GM23338 (cell line): ENCODE measurements around the gene SLC27A4. TPM values are rescaled to one million over a fixed set of nuclear protein-coding genes. Genes with fewer than 3 reads are reported as not detected.

Source experiments
- ATAC-seq: fragments of 200-7000 bp; cut with Tn5 transposase; 3 replicates; pipeline ENCODE4 v1.9.1; 2020
- DNase-seq: peaks from one replicate; pipeline ENCODE4 v3.0.0-alpha.2; 2015; ENCODE audit warnings: low spot score
- H2AFZ ChIP-seq: fragments of 200-600 bp; sonication (generic); 2 replicates; pipeline ENCODE4 v1.8.0; 2016; ENCODE audit warnings: antibody characterized with exemption, mild to moderate bottlenecking, moderate library complexity
- H3F3A ChIP-seq: fragments of 200-600 bp; sonication (generic); replicated peaks from 2 replicates; pipeline ENCODE4 v1.8.0; 2017; ENCODE audit warnings: antibody characterized with exemption, mixed run types, low read depth
- H3K27ac ChIP-seq: fragments of 200-600 bp; sonication (generic); 2 replicates; pipeline ENCODE4 v1.6.1; 2016; ENCODE audit warnings: low read depth
- H3K27me3 ChIP-seq: fragments of 200-600 bp; sonication (generic); 2 replicates; pipeline ENCODE4 v1.8.0; 2016; ENCODE audit warnings: mild to moderate bottlenecking, mixed run types, moderate library complexity; ENCODE audit not compliant: insufficient read depth
- H3K36me3 ChIP-seq: fragments of 200-600 bp; sonication (generic); 2 replicates; pipeline ENCODE4 v1.8.0; 2016; ENCODE audit warnings: mild to moderate bottlenecking; ENCODE audit not compliant: insufficient read depth
- H3K4me1 ChIP-seq: fragments of 200-600 bp; sonication (generic); 2 replicates; pipeline ENCODE4 v1.8.0; 2016; ENCODE audit warnings: mild to moderate bottlenecking, moderate library complexity; ENCODE audit not compliant: insufficient read depth
- H3K4me2 ChIP-seq: fragments of 200-600 bp; sonication (generic); 2 replicates; pipeline ENCODE4 v1.7.1; 2017; ENCODE audit warnings: mixed run types
- H3K4me3 ChIP-seq: fragments of 200-600 bp; sonication (generic); 2 replicates; pipeline ENCODE4 v1.6.1; 2016; ENCODE audit warnings: mixed run types
- H3K79me2 ChIP-seq: fragments of 200-600 bp; sonication (generic); replicated peaks from 2 replicates; pipeline ENCODE4 v1.8.0; 2017; ENCODE audit warnings: mild to moderate bottlenecking; ENCODE audit not compliant: insufficient read depth
- H3K9me2 ChIP-seq: fragments of 200-600 bp; sonication (generic); 2 replicates; pipeline ENCODE4 v1.8.0; 2017; ENCODE audit not compliant: insufficient read depth
- H4K20me1 ChIP-seq: fragments of 200-600 bp; sonication (generic); replicated peaks from 2 replicates; pipeline ENCODE4 v1.8.0; 2017; ENCODE audit warnings: mild to moderate bottlenecking; ENCODE audit not compliant: insufficient read depth
- H3K27ac Mint-ChIP-seq: 2 replicates; pipeline ENCODE4 v1.8.0; 2020; ENCODE audit warnings: inconsistent platforms, mild to moderate bottlenecking, moderate library complexity, mixed read lengths
- H3K27me3 Mint-ChIP-seq: 3 replicates; pipeline ENCODE4 v1.8.0; 2022; ENCODE audit warnings: low read depth, mild to moderate bottlenecking, moderate library complexity, mixed read lengths, inconsistent platforms; ENCODE audit not compliant: insufficient read depth, poor library complexity
- H3K36me3 Mint-ChIP-seq: 3 replicates; pipeline ENCODE4 v1.8.0; 2021; ENCODE audit warnings: low read depth, mild to moderate bottlenecking, inconsistent platforms, moderate library complexity, mixed read lengths
- H3K4me1 Mint-ChIP-seq: 3 replicates; pipeline ENCODE4 v1.8.0; 2020; ENCODE audit warnings: mild to moderate bottlenecking, inconsistent platforms, mixed read lengths
- H3K4me3 Mint-ChIP-seq: 3 replicates; pipeline ENCODE4 v1.8.0; 2021; ENCODE audit warnings: moderate library complexity, mild to moderate bottlenecking, inconsistent platforms, mixed read lengths
- H3K9me3 Mint-ChIP-seq: 3 replicates; pipeline ENCODE4 v1.8.0; 2020; ENCODE audit warnings: moderate library complexity, mild to moderate bottlenecking, inconsistent platforms, mixed read lengths
- CREB1 ChIP-seq: fragments of 250-450 bp; sonication (Bioruptor Pico); IDR thresholded peaks from 2 replicates; pipeline ENCODE4 v1.5.0; 2020; ENCODE audit warnings: low read depth, mild to moderate bottlenecking, moderate library complexity
- EZH2 ChIP-seq: fragments of 200-600 bp; sonication (generic); IDR thresholded peaks from one replicate; pipeline ENCODE4 v1.8.0; 2017; ENCODE audit warnings: antibody characterized with exemption, mild to moderate bottlenecking, low read depth; ENCODE audit not compliant: unreplicated experiment
- JUNB ChIP-seq: IDR thresholded peaks from one replicate; pipeline ENCODE4 v1.6.1; 2016; ENCODE audit warnings: antibody characterized with exemption; ENCODE audit not compliant: unreplicated experiment
- NANOG ChIP-seq: IDR thresholded peaks from 2 replicates; pipeline ENCODE4 v1.6.1; 2016; ENCODE audit warnings: antibody characterized with exemption, borderline replicate concordance
- POLR2AphosphoS5 ChIP-seq: IDR thresholded peaks from 2 replicates; pipeline ENCODE4 v1.6.1; 2016; ENCODE audit warnings: antibody characterized with exemption, low read depth
- REST ChIP-seq: IDR thresholded peaks from one replicate; pipeline ENCODE4 v1.6.1; 2018; ENCODE audit warnings: antibody characterized with exemption; ENCODE audit not compliant: unreplicated experiment
- STAT1 ChIP-seq: IDR thresholded peaks from one replicate; pipeline ENCODE4 v1.6.1; 2016; ENCODE audit warnings: antibody characterized with exemption; ENCODE audit not compliant: unreplicated experiment
- ZNF114 ChIP-seq: fragments of 250-450 bp; sonication (Bioruptor Pico); IDR thresholded peaks from 2 replicates; pipeline ENCODE4 v1.5.0; 2020; ENCODE audit warnings: mild to moderate bottlenecking, moderate library complexity
- ZNF462 ChIP-seq: fragments of 250-450 bp; sonication (Bioruptor Pico); IDR thresholded peaks from 2 replicates; pipeline ENCODE4 v1.5.0; 2020; ENCODE audit warnings: mild to moderate bottlenecking, moderate library complexity
- polyA plus RNA-seq: library from polyadenylated mRNA; unstranded; fragments of >200 nt; fragmentation: Nextera tagmentation; extraction: Ambion mirVana; gene quantifications from 2 replicates; pipeline ENCODE4 v1.2.1, GENCODE V29; 2016
- total RNA-seq: library from RNA; depleted of rRNA; stranded (reverse); fragments of >200 nt; shearing (Covaris generic); gene quantifications from 2 replicates; pipeline ENCODE4 v1.2.3, GENCODE V29; 2014
- TF ChIP-seq, protein P1 (sequence below): IDR thresholded peaks from 2 replicates; pipeline ENCODE4 v1.6.1; 2016; ENCODE audit warnings: antibody characterized with exemption

The SLC27A4 gene
- total and polyA plus RNA-seq, 2 experiments from 2014 or later = 7.9 to 25.3 TPM

GRCh38 chr9:128349125-128349524, 8.8 kb downstream of the SLC27A4 start:
- Histone ChIP-seq H3K4me1 (no peaks in the 10 kb centered on the region), H3K4me2 (no peak overlapping the region), H3K27me3 (no peaks in the 10 kb centered on the region), H4K20me1 (no peaks in the 10 kb centered on the region; the same call in 1 of the 2 replicates), H3K36me3 (no peaks in the 10 kb centered on the region), H3F3A (peaks cover 3% of the 10 kb centered on the region; the same call in 1 of the 2 replicates), H3K79me2 (no peaks in the 10 kb centered on the region), H3K4me3 (no peak overlapping the region), H3K27ac (no peak overlapping the region), H3K9me2 (no peaks in the 10 kb centered on the region), H2AFZ (no peak overlapping the region)
- ATAC-seq = no peak
- no peaks in the 10 kb centered on the region; the same call in 2 of the 3 replicates for H3K4me1 Mint-ChIP-seq
- no peaks in the 10 kb centered on the region for H3K9me3 Mint-ChIP-seq
- no peak overlapping the region for H3K27ac Mint-ChIP-seq
- H3K36me3 Mint-ChIP-seq = peaks cover 20% of the 10 kb centered on the region
- TF ChIP-seq CREB1 (no peak), STAT1 (no peak), JUNB (no peak), NANOG (no peak), ZNF114 (CRISPR knock-in tag) (no peak), POLR2AphosphoS5 (no peak), REST (no peak), ZNF462 (CRISPR knock-in tag) (no peak), EZH2 (no peak)
- TF ChIP-seq, protein P1, sequence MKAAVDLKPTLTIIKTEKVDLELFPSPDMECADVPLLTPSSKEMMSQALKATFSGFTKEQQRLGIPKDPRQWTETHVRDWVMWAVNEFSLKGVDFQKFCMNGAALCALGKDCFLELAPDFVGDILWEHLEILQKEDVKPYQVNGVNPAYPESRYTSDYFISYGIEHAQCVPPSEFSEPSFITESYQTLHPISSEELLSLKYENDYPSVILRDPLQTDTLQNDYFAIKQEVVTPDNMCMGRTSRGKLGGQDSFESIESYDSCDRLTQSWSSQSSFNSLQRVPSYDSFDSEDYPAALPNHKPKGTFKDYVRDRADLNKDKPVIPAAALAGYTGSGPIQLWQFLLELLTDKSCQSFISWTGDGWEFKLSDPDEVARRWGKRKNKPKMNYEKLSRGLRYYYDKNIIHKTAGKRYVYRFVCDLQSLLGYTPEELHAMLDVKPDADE = no peak
- H3K27me3 Mint-ChIP-seq = peaks cover 11% of the 10 kb centered on the region
- DNase-seq = no peak
- H3K4me3 Mint-ChIP-seq = no peak overlapping the region
